ENCODE results near the gene STKLD1.

The STKLD1 gene

DNA sequence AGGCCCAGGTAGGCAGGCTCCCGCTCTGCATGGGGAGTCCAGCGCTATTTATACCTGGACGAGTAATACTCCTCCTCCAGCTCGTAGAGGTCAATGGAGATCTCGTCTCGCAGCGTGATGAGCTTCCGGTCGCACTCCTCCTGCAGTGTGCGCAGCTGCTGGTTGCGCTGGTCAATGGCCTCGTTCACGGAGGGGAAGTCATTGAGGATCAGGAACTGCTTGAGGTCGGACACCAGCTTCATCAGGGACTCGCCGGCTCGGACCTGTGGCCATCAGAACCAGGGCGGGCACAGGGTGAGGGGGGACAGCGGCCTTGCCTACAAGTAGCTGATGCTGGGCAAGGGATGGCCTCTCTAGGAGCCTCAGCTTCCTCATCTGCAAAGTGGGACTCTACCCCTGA lies 32.1 kb upstream of the STKLD1 start:
- H3K4me1 ChIP-seq = peaks cover 1% of the 10 kb centered on the region
- H3K27ac ChIP-seq = no peak overlapping the region
- H3K9ac ChIP-seq = no peak overlapping the region
- no peaks in the 10 kb centered on the region for H3K9me3 ChIP-seq (ENCODE audit: control insufficient read depth, low read length)
- H2AFZ ChIP-seq = no peak overlapping the region
- no peaks in the 10 kb centered on the region for H3K27me3 ChIP-seq (ENCODE audit: control insufficient read depth, insufficient read depth, low read length)
- TF ChIP-seq, protein P1, sequence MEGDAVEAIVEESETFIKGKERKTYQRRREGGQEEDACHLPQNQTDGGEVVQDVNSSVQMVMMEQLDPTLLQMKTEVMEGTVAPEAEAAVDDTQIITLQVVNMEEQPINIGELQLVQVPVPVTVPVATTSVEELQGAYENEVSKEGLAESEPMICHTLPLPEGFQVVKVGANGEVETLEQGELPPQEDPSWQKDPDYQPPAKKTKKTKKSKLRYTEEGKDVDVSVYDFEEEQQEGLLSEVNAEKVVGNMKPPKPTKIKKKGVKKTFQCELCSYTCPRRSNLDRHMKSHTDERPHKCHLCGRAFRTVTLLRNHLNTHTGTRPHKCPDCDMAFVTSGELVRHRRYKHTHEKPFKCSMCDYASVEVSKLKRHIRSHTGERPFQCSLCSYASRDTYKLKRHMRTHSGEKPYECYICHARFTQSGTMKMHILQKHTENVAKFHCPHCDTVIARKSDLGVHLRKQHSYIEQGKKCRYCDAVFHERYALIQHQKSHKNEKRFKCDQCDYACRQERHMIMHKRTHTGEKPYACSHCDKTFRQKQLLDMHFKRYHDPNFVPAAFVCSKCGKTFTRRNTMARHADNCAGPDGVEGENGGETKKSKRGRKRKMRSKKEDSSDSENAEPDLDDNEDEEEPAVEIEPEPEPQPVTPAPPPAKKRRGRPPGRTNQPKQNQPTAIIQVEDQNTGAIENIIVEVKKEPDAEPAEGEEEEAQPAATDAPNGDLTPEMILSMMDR (IDR thresholded peaks at IDR 0.05) = no peak
- no peaks in the 10 kb centered on the region for H3K79me2 ChIP-seq
- no peaks in the 10 kb centered on the region for H3K36me3 ChIP-seq (ENCODE audit: control insufficient read depth, insufficient read depth, low read length)
- no peak overlapping the region for H3K4me2 ChIP-seq (ENCODE audit: low read length)
- H3K4me3 ChIP-seq (ENCODE audit: low read depth, low read length) = no peak overlapping the region

DNA sequence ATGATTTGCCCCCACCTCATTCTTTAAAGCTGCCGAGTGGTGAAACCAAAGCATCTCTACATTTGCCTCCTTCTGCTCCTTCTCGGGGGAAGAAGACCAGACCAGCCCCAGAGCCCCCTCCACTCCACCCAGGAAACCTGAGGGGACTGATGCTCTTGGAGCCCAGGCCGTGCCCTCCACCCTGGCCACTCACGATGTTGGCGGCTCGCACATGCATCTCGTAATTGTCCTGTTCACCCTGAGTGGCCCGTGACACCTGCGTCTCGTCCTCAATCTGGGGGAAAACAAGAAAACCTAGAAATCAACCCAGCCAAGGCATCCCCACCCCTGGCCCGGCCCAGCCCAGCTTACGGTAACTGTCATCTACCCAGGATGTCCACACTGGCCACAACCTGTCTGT lies 31.2 kb upstream of the STKLD1 start:
- TF ChIP-seq, protein P1 (IDR thresholded peaks at IDR 0.05) = no peak
- H3K4me3 ChIP-seq (ENCODE audit: low read depth, low read length) = no peak overlapping the region
- H3K9me3 ChIP-seq (ENCODE audit: control insufficient read depth, low read length) = no peaks in the 10 kb centered on the region
- no peaks in the 10 kb centered on the region for H3K79me2 ChIP-seq
- H2AFZ ChIP-seq = no peak overlapping the region
- no peak overlapping the region for H3K4me2 ChIP-seq (ENCODE audit: low read length)
- no peak overlapping the region for H3K27ac ChIP-seq
- peaks cover 3% of the 10 kb centered on the region for H3K4me1 ChIP-seq
- no peak overlapping the region for H3K9ac ChIP-seq
- no peaks in the 10 kb centered on the region for H3K27me3 ChIP-seq (ENCODE audit: control insufficient read depth, insufficient read depth, low read length)
- no peaks in the 10 kb centered on the region for H3K36me3 ChIP-seq (ENCODE audit: control insufficient read depth, insufficient read depth, low read length)

DNA sequence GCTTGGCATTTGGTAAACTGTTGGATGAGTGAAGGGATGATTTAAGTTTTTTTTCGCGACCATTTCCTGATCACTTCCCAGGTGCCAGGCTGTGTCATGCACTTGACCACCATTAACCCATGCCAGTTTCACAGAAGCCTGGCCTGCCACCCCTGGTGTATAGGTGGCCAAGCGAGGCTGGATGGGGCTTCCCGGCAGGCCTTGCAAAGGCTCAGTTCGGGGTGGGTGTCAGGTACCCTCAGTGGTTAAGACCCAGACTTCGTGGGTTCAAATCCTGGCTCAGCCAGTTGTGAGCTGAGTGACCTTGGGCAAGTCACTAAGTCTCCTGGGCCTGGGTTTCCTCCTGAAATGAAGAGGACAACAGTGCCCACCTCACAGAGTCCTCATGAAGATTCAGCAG lies 30.6 kb upstream of the STKLD1 start:
- Histone ChIP-seq H3K36me3 (ENCODE audit: control insufficient read depth, insufficient read depth, low read length) (no peaks in the 10 kb centered on the region), H3K79me2 (no peaks in the 10 kb centered on the region), H3K27me3 (ENCODE audit: control insufficient read depth, insufficient read depth, low read length) (no peaks in the 10 kb centered on the region), H3K9ac (no peak overlapping the region), H2AFZ (no peak overlapping the region), H3K4me1 (peaks cover 3% of the 10 kb centered on the region), H3K9me3 (ENCODE audit: control insufficient read depth, low read length) (no peaks in the 10 kb centered on the region), H3K4me3 (ENCODE audit: low read depth, low read length) (no peak overlapping the region), H3K27ac (no peak overlapping the region), H3K4me2 (ENCODE audit: low read length) (no peak overlapping the region)
- TF ChIP-seq, protein P1 (IDR thresholded peaks at IDR 0.05) = no peak

DNA sequence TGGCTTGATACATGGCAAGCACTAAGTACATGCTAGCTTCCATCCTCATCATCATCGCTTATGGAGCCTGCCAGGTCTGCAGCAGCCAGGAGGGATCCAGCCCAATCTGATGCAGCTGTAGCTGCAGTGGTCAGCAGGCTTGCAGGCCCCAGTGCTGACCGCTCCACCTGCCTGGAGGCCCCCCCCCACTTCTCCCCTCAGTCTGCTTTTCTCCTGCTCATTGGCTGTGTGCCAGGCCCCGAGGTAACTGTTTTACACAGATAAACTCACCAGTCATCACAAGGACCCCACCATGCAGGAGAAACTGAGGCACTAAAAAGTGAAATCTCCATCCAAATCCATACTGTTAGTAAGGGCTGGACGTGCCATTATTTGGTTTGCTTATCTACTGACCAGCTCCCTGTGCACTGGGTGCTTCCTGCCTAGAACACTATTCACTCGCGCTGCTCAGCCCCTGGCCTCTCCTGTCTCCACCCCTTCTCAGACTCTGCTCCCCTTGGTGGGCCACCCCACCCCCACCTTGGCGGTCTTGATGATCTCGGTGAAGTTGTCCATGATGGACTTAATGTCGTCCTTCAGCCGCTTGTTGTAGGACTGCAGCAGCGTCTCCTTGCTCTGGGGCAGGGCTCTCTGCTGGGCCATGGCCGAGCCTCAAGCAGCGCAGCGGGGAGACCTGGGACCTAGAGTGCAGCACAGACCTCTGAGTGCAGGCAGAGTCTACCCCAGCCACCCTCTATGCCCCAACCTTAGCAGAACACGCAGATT lies 30.0 kb upstream of the STKLD1 start:
- Histone ChIP-seq H2AFZ (no peak overlapping the region), H3K79me2 (no peaks in the 10 kb centered on the region), H3K4me3 (ENCODE audit: low read depth, low read length) (peak overlapping the region; percentile 77), H3K27ac (no peak overlapping the region), H3K9me3 (ENCODE audit: control insufficient read depth, low read length) (no peaks in the 10 kb centered on the region), H3K4me2 (ENCODE audit: low read length) (peak overlapping the region; percentile 76), H3K4me1 (peaks cover 3% of the 10 kb centered on the region), H3K9ac (no peak overlapping the region), H3K36me3 (ENCODE audit: control insufficient read depth, insufficient read depth, low read length) (no peaks in the 10 kb centered on the region), H3K27me3 (ENCODE audit: control insufficient read depth, insufficient read depth, low read length) (no peaks in the 10 kb centered on the region)
- TF ChIP-seq, protein P1 (IDR thresholded peaks at IDR 0.05) = no peak

DNA sequence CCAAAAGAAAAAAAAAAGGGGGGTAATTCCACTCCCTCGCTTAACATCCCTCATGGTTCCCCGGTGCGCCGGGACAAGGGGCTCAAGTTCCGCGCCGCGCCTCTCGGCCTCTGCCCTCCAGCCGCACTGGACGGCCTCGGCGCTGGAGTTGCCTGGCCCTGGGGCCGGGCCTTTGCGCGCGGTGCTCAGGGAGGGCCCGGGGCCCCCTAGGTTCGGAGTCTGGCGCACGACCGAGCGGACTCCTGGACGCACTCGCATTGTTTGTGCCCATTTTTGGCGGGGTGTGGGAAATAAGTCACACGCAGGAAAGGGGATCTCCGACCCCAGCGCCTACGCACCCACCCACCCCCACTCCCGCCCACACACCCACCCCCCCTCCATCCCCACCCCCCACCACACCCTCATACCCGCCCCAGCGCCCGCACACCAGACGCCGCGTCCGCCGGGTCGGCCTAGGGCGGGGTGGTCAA lies 28.6 kb upstream of the STKLD1 start:
- TF ChIP-seq, protein P1 (IDR thresholded peaks at IDR 0.05) = no peak
- Histone ChIP-seq H3K79me2 (no peaks in the 10 kb centered on the region), H2AFZ (peak overlapping the region; percentile 93), H3K4me1 (peaks cover 3% of the 10 kb centered on the region), H3K27me3 (ENCODE audit: control insufficient read depth, insufficient read depth, low read length) (no peaks in the 10 kb centered on the region), H3K36me3 (ENCODE audit: control insufficient read depth, insufficient read depth, low read length) (no peaks in the 10 kb centered on the region), H3K9ac (no peak overlapping the region), H3K9me3 (ENCODE audit: control insufficient read depth, low read length) (no peaks in the 10 kb centered on the region), H3K4me3 (ENCODE audit: low read depth, low read length) (peak overlapping the region; percentile 77), H3K4me2 (ENCODE audit: low read length) (peak overlapping the region; percentile 91), H3K27ac (peak overlapping the region; percentile 88)
